ENCODE data around the gene EGFLAM.
A peak's percentile ranks its signal among the peaks of the same experiment; 100 is the strongest.

EGFLAM gene

DNA sequence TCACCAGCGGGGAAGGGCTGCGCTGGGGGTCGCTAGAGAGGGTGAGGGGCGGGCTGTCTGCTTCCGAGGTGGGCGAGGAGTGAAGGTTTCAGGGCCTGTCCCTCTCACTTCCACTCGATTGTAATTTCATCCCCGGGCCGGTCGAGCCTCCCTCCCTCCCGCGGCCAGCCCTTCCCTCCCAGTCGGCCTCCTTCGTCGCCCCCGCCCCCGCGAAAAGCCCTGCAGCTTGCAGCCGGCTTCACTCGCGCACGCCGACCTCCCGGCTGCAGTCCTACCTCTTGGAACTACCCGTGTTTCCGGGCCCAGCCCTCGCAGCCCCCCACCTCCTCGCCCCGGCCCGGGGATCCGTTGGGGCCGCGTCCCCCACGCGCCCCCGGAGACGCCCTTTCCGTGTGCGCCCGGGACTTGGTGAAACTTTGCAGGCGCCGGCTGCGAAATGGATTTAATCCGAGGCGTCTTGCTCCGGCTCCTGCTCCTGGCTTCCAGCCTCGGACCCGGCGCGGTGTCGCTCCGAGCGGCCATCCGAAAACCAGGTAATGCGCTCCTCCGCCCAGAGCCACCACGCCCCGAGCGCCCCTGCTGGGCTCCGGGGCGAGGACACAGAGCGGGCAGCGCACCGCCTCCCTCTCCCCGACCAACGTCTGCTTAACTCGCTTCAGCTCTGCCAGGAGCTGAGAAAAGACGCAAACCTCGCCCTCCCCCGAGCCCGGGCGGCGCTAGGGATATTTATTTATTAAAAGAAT, at the start of gene EGFLAM:
EGFLAM (plus strand) TSS at position 241 of the 743 bp plus-strand sequence; CDS start at position 437, 196 bp downstream.
- H3K4me1 ChIP-seq (ENCODE audit: insufficient read depth, low read length): peaks cover 10% of the 10 kb centered on the region
- no peak within 1 kb of the TSS for H3K9ac ChIP-seq (ENCODE audit: low read length)
- H3K36me3 ChIP-seq (ENCODE audit: insufficient read depth, low read length): no peaks in the 10 kb centered on the region
- H3K4me3 ChIP-seq (ENCODE audit: low read depth in 1 of 2, low read length in 2 of 2): peak within 1 kb of the TSS; percentile 41 to 45
- H3K9me3 ChIP-seq (ENCODE audit: low read length): no peaks in the 10 kb centered on the region
- peaks cover 10 to 31% of the 10 kb centered on the region in 2 donors for H3K27me3 ChIP-seq (ENCODE audit: control insufficient read depth in 1 of 2, insufficient read depth in 2 of 2, low read length in 2 of 2)
- H3K27ac ChIP-seq (ENCODE audit: low read depth, low read length): no peak within 1 kb of the TSS

GRCh38 chr5:38208782-38209378, 49.5 kb upstream of the EGFLAM start:
- Histone ChIP-seq H3K9me3 (ENCODE audit: low read length) (no peaks in the 10 kb centered on the region), H3K4me3 (ENCODE audit: low read depth in 1 of 2, low read length in 2 of 2) (no peak overlapping the region), H3K36me3 (ENCODE audit: insufficient read depth, low read length) (no peaks in the 10 kb centered on the region), H3K27ac (ENCODE audit: low read depth, low read length) (no peak overlapping the region), H3K9ac (ENCODE audit: low read length) (no peak overlapping the region), H3K27me3 (ENCODE audit: control insufficient read depth in 1 of 2, insufficient read depth in 2 of 2, low read length in 2 of 2) (no peaks in the 10 kb centered on the region), H3K4me1 (ENCODE audit: insufficient read depth, low read length) (no peaks in the 10 kb centered on the region)

- H3K27me3 ChIP-seq (ENCODE audit: control insufficient read depth in 1 of 2, insufficient read depth in 2 of 2, low read length in 2 of 2): no peaks in the 10 kb centered on the region
- no peaks in the 10 kb centered on the region for H3K4me1 ChIP-seq (ENCODE audit: insufficient read depth, low read length)
- no peak overlapping the region for H3K27ac ChIP-seq (ENCODE audit: low read depth, low read length)
- H3K36me3 ChIP-seq (ENCODE audit: insufficient read depth, low read length): no peaks in the 10 kb centered on the region
- H3K4me3 ChIP-seq (ENCODE audit: low read depth in 1 of 2, low read length in 2 of 2): no peak overlapping the region
- no peak overlapping the region for H3K9ac ChIP-seq (ENCODE audit: low read length)
- no peaks in the 10 kb centered on the region for H3K9me3 ChIP-seq (ENCODE audit: low read length)
Observed at GRCh38 chr5:38210676-38211353, 47.5 kb upstream of the EGFLAM start.

- no peaks in the 10 kb centered on the region for H3K36me3 ChIP-seq (ENCODE audit: insufficient read depth, low read length)
- no peaks in the 10 kb centered on the region for H3K9me3 ChIP-seq (ENCODE audit: low read length)
Observed at GRCh38 chr5:38211354-38211710, 47.0 kb upstream of the EGFLAM start.

DNA sequence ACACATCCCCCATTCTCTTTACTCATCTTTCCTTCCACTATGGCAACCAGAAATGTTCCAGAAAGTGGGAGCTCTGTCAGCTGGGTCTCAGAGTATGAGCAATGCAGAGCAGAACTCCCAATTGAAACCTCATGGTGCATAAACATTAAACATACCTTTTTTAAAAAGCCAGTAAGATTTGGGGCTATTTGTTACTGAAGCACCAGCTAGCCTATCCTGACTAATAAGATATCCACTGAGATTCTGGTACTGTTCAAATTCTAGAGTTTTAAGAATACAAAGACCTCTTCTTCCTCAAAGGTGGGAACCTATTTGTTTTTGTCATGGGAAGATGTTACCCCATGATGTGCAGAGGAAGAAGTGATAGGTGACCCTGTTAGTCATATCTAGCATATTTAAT, 46.1 kb upstream of the EGFLAM start:
- H3K36me3 ChIP-seq (ENCODE audit: insufficient read depth, low read length): no peaks in the 10 kb centered on the region
- no peak overlapping the region for H3K4me3 ChIP-seq (ENCODE audit: low read depth in 1 of 2, low read length in 2 of 2)
- H3K27ac ChIP-seq (ENCODE audit: low read depth, low read length): no peak overlapping the region
- H3K4me1 ChIP-seq (ENCODE audit: insufficient read depth, low read length): no peaks in the 10 kb centered on the region
- H3K9me3 ChIP-seq (ENCODE audit: low read length): no peaks in the 10 kb centered on the region
- H3K27me3 ChIP-seq (ENCODE audit: control insufficient read depth in 1 of 2, insufficient read depth in 2 of 2, low read length in 2 of 2): no peaks in the 10 kb centered on the region
- H3K9ac ChIP-seq (ENCODE audit: low read length): no peak overlapping the region

More at GRCh38 chr5:38211354-38211710, 47.0 kb upstream of the EGFLAM start:
- H3K27me3 ChIP-seq (ENCODE audit: control insufficient read depth in 1 of 2, insufficient read depth in 2 of 2, low read length in 2 of 2): no peaks in the 10 kb centered on the region
- no peak overlapping the region for H3K4me3 ChIP-seq (ENCODE audit: low read depth in 1 of 2, low read length in 2 of 2)
- H3K9ac ChIP-seq (ENCODE audit: low read length): no peak overlapping the region
- no peaks in the 10 kb centered on the region for H3K4me1 ChIP-seq (ENCODE audit: insufficient read depth, low read length)
- H3K27ac ChIP-seq (ENCODE audit: low read depth, low read length): no peak overlapping the region

- no peak overlapping the region for H3K4me3 ChIP-seq (ENCODE audit: low read depth in 1 of 2, low read length in 2 of 2)
- no peaks in the 10 kb centered on the region for H3K9me3 ChIP-seq (ENCODE audit: low read length)
- no peak overlapping the region for H3K27ac ChIP-seq (ENCODE audit: low read depth, low read length)
- H3K27me3 ChIP-seq (ENCODE audit: control insufficient read depth in 1 of 2, insufficient read depth in 2 of 2, low read length in 2 of 2): no peaks in the 10 kb centered on the region
- no peaks in the 10 kb centered on the region for H3K36me3 ChIP-seq (ENCODE audit: insufficient read depth, low read length)
- H3K9ac ChIP-seq (ENCODE audit: low read length): no peak overlapping the region
- no peaks in the 10 kb centered on the region for H3K4me1 ChIP-seq (ENCODE audit: insufficient read depth, low read length)
Observed at GRCh38 chr5:38226091-38226490, 32.3 kb upstream of the EGFLAM start.

DNA sequence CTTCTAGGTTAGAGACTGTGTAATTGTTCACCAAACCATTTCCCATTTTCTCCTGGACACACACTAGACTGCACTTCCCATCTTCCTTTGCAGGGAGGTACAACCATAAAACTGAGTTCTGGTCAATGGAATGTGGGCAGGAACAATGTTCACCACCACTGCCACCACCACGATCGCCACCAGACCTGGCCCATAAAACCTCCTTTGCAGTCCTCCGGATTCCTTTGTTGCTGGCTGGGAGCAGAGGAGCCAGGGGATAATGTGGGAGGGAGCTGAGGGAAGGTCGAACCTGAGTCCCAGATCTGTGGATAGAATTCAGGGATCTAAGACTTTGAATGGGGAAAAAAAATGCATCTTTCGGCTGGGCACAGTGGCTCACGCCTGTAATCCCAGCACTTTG, 29.4 kb upstream of the EGFLAM start:
- no peaks in the 10 kb centered on the region for H3K27me3 ChIP-seq (ENCODE audit: control insufficient read depth in 1 of 2, insufficient read depth in 2 of 2, low read length in 2 of 2)
- no peaks in the 10 kb centered on the region for H3K36me3 ChIP-seq (ENCODE audit: insufficient read depth, low read length)
- no peaks in the 10 kb centered on the region for H3K4me1 ChIP-seq (ENCODE audit: insufficient read depth, low read length)
- no peak overlapping the region for H3K9ac ChIP-seq (ENCODE audit: low read length)
- no peaks in the 10 kb centered on the region for H3K9me3 ChIP-seq (ENCODE audit: low read length)
- H3K27ac ChIP-seq (ENCODE audit: low read depth, low read length): no peak overlapping the region
- no peak overlapping the region for H3K4me3 ChIP-seq (ENCODE audit: low read depth in 1 of 2, low read length in 2 of 2)

GRCh38 chr5:38234737-38235136, 23.6 kb upstream of the EGFLAM start:
- Histone ChIP-seq H3K9me3 (ENCODE audit: low read length) (no peaks in the 10 kb centered on the region), H3K27me3 (ENCODE audit: control insufficient read depth in 1 of 2, insufficient read depth in 2 of 2, low read length in 2 of 2) (no peaks in the 10 kb centered on the region), H3K9ac (ENCODE audit: low read length) (no peak overlapping the region), H3K36me3 (ENCODE audit: insufficient read depth, low read length) (no peaks in the 10 kb centered on the region), H3K4me3 (ENCODE audit: low read depth in 1 of 2, low read length in 2 of 2) (no peak overlapping the region), H3K27ac (ENCODE audit: low read depth, low read length) (no peak overlapping the region), H3K4me1 (ENCODE audit: insufficient read depth, low read length) (no peaks in the 10 kb centered on the region)

DNA sequence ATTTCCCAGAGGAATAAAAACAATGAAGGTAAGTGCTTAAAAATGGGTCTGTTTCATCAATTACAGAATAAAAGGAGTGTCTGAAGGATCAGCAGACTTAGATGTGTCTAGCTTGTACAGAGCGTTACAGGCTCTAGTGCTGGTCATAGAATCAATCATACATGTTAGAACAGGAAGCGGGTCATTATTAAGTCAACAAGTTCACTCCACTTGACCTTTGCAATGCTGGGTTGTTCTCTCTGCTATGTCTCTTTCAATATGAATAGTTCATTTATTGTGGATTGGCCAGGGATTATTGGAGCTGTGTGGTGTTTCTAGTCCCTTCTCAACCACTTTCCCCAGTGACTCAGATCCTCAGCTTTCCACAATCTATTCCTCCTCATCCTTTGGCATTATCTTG, 20.7 kb upstream of the EGFLAM start:
- Histone ChIP-seq H3K9me3 (ENCODE audit: low read length) (no peaks in the 10 kb centered on the region), H3K27ac (ENCODE audit: low read depth, low read length) (no peak overlapping the region), H3K4me3 (ENCODE audit: low read depth in 1 of 2, low read length in 2 of 2) (no peak overlapping the region), H3K36me3 (ENCODE audit: insufficient read depth, low read length) (no peaks in the 10 kb centered on the region), H3K27me3 (ENCODE audit: control insufficient read depth in 1 of 2, insufficient read depth in 2 of 2, low read length in 2 of 2) (no peaks in the 10 kb centered on the region), H3K9ac (ENCODE audit: low read length) (no peak overlapping the region), H3K4me1 (ENCODE audit: insufficient read depth, low read length) (no peaks in the 10 kb centered on the region)

DNA sequence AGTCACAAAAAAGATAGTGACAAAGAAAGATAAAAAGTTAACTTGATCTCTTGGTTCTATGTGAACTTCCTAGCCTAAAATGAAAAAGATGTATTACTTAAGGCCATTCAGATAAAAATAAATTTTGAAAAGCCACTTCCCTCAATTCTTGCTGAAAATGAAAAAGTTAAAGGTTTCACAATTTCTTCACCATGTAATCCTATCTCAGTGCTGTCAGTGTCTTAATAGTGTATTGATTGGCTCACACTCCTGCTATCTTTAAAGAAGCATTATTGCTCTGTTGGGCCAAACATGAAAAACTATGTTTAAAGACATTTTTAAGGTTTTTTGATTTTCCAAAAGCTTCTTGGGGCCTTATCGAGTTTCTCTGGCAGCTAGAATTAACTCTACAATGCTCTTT, 18.1 kb upstream of the EGFLAM start:
- Histone ChIP-seq H3K9me3 (ENCODE audit: low read length) (no peaks in the 10 kb centered on the region), H3K4me1 (ENCODE audit: insufficient read depth, low read length) (no peaks in the 10 kb centered on the region), H3K36me3 (ENCODE audit: insufficient read depth, low read length) (no peaks in the 10 kb centered on the region), H3K9ac (ENCODE audit: low read length) (no peak overlapping the region), H3K27me3 (ENCODE audit: control insufficient read depth in 1 of 2, insufficient read depth in 2 of 2, low read length in 2 of 2) (no peaks in the 10 kb centered on the region), H3K4me3 (ENCODE audit: low read depth in 1 of 2, low read length in 2 of 2) (no peak overlapping the region), H3K27ac (ENCODE audit: low read depth, low read length) (no peak overlapping the region)

DNA sequence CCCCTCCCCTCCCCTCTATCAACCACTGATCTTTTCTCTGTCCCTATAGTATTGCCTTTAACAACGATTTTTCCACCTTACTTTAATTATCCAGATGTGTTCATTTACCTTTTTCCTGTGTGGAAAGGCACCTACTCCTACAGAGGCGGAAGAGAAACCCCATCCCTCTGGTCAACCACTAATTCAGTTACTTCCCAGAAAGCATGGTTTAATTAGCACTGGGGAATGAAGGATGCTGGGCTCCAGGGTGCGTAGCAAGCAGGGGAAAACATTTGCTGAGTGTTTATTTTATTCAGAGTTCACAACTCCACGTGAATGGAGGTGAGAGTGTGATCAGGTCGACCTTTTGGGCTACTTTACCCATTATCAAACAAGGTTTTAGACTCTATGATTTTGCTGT, 16.7 kb upstream of the EGFLAM start:
- no peak overlapping the region for H3K27ac ChIP-seq (ENCODE audit: low read depth, low read length)

More for the DNA sequence above, 16.7 kb upstream of the EGFLAM start:
- Histone ChIP-seq H3K27me3 (ENCODE audit: control insufficient read depth in 1 of 2, insufficient read depth in 2 of 2, low read length in 2 of 2) (no peaks in the 10 kb centered on the region), H3K9ac (ENCODE audit: low read length) (no peak overlapping the region), H3K36me3 (ENCODE audit: insufficient read depth, low read length) (no peaks in the 10 kb centered on the region), H3K4me1 (ENCODE audit: insufficient read depth, low read length) (no peaks in the 10 kb centered on the region), H3K4me3 (ENCODE audit: low read depth in 1 of 2, low read length in 2 of 2) (no peak overlapping the region), H3K9me3 (ENCODE audit: low read length) (no peaks in the 10 kb centered on the region)

All from muscle layer of colon (tissue), 2 donors.